Retinal pigment epithelial cell (primary cell): ENCODE data around the gene UBE2J2.
A peak's percentile ranks its signal among the peaks of the same experiment; 100 is the strongest.
"Not testable (repeated sequence)": the region's sequence is repeated elsewhere in the genome, so short reads cannot be mapped to it uniquely, and the experiment has no call there.

Experiments
- DNase-seq: peaks from one replicate; pipeline ENCODE4 v3.0.0-alpha.2; 2010; ENCODE audit warnings: low read depth
- H3K4me3 ChIP-seq: 2 replicates; pipeline ENCODE4 v1.5.1; 2011; ENCODE audit warnings: mild to moderate bottlenecking, low read length, control low read depth, moderate library complexity
- TF ChIP-seq, protein P1 (sequence below): conservative IDR thresholded peaks from 2 replicates; pipeline ENCODE4 v1.5.1; 2011; ENCODE audit warnings: low read depth, low read length, control low read depth, inconsistent platforms

UBE2J2 gene

DNA sequence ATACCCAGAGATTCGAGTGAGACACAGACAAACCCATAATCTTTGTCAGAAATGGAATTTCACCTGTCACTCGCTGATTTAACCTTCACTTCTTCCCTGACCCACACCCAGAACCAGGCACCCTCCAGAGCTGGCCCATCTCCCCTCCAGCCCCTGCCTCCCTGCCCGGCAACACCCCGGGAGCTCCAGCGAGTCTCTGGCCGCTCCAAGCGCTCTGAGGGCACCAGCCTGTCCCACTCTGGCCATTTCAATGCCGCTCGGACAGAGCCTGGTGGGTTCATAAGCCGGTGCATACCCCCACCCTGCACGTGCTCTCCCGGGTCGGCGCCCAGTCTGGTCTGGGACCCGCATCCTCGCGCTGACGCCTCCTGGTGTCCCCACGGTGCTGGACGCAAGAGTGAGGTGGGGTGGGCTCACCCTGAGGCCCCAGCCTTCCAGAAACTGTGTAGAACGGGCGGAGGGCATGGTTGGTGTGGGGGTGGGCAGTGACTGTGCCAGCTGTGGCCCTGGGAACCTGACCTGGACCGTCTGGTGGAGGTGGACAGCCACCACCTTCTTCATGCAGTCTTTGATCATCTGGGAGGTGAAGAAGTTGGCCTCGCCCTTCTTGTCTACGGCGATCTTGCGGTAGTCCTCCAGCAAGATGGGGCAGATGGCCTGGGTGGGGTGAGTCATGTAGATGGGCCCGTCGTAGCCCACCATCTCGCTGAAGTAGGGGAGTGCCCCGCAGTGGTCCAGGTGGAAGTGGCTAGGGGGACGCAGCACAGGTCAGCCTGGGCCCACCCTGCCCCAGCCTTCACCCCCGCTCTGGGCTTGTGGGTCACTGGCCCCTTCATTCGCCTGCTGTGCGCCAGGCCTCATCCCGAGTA is 45.4 kb upstream of the UBE2J2 start:
- no peak overlapping the region for H3K4me3 ChIP-seq
- DNase-seq, result no peak
- TF ChIP-seq, protein P1, sequence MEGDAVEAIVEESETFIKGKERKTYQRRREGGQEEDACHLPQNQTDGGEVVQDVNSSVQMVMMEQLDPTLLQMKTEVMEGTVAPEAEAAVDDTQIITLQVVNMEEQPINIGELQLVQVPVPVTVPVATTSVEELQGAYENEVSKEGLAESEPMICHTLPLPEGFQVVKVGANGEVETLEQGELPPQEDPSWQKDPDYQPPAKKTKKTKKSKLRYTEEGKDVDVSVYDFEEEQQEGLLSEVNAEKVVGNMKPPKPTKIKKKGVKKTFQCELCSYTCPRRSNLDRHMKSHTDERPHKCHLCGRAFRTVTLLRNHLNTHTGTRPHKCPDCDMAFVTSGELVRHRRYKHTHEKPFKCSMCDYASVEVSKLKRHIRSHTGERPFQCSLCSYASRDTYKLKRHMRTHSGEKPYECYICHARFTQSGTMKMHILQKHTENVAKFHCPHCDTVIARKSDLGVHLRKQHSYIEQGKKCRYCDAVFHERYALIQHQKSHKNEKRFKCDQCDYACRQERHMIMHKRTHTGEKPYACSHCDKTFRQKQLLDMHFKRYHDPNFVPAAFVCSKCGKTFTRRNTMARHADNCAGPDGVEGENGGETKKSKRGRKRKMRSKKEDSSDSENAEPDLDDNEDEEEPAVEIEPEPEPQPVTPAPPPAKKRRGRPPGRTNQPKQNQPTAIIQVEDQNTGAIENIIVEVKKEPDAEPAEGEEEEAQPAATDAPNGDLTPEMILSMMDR, result no peak

- TF ChIP-seq, protein P1, result no peak
- H3K4me3 ChIP-seq, result no peak overlapping the region
- peak; percentile 78 for DNase-seq
These were observed 44.5 kb upstream of the UBE2J2 start for GRCh38 chr1:1318131-1318652.

GRCh38 chr1:1317420-1317819 is 43.8 kb upstream of the UBE2J2 start:
- H3K4me3 ChIP-seq, result no peak overlapping the region
- TF ChIP-seq, protein P1, result no peak
- no peak for DNase-seq

DNA sequence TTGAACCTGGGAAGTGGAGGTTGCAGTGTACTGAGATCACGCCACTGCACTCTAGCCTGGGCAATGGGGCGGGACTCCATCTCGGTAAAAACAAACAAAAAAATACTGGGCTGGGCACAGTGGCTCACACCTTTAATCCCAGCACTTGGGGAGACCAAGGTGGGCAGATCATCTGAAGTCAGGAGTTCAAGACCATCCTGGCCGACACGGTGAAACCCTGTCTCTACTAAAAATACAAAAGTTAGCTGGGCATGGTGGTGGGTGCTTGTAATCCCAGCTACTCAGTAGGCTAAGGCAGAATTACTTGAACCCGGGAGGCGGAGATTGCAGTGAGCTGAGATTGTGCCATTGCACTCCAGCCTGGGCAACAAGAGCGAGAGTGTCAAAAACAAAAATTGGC is 42.5 kb upstream of the UBE2J2 start:
- not testable (repeated sequence) for DNase-seq, H3K4me3 ChIP-seq

DNA sequence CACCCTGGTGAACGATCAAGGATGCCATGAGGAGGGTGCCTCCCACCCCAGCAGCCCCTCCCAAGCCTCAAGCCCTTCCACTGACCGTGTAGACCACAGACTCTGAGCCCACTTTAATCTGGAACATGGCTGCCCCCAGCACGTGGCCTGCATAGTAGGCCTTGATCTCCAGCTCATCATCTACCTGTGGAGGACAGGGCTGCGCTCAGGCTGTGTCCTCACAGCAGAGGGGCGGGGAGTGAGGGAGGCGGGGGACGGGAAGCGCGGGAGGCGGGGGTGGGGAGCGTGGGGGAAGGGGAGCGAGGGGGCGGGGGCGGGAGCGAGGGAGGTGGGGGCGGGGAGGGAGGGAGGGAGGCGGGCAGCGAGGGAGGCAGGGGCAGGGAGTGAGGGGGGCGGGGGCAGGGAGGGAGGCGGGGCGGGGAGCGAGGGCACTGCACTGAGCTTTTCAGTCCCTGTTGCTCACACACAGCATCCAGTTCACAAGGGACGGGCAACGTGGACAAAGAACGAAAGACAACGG is 41.8 kb upstream of the UBE2J2 start:
- H3K4me3 ChIP-seq, result no peak overlapping the region
- TF ChIP-seq, protein P1, result no peak
- no peak for DNase-seq

DNA sequence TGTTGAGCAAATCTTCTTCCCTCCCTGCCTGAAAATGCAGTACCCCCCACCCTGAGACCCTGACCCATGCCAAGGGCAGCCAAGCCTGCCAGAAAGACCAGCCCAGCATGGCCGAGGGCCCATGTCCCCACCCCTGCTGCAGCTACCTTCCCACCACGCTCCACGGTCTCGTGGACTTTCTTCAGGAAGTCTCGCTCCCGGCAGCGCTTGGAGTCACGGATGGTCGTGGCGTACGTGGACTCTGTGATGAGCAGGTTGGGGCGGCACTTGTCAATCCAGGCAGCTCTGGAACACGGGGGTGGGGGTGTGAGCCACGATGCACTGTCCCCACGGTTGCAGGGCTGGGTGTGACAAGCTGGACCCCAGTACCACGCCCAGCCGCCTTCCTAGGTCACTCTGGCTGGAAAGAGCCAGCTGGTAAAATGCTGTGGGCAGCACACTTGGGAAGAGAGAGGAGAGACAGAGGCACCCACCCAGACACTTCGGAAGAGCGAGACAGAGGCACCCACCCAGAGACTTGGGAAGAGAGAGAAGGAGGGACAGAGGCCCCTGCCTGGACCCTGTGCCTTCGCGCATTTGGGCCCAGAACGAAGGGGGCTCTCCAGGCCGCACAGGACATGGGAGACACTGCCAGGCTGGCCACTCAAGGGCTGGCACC is 41.2 kb upstream of the UBE2J2 start:
- H3K4me3 ChIP-seq, result no peak overlapping the region
- no peak for DNase-seq
- TF ChIP-seq, protein P1, result no peak

GRCh38 chr1:1314237-1314586 is 40.6 kb upstream of the UBE2J2 start:
- TF ChIP-seq, protein P1, result no peak
- H3K4me3 ChIP-seq, result no peak overlapping the region
- no peak for DNase-seq
